ENCODE results near the gene USP12.

DNA sequence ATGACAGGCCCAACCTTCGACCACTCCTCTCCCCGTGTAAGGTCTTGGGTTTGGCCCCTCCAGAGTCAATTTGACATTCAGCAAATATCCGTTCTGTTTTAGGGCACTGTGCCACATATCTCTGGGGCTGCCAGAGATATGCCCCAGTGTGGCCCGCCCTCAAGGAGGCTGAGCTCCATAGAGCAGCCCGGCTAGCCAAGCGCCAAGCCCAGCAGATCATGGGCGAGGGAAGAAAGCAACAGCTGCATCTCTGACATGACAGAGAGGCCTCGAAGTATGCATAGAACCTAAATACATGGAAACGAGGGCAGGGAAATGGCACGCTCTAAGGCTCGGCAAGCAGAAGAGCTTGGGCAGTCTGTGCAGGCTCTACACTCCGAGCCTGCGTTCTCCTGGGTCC is 124.5 kb downstream of the USP12 start:
- TF ChIP-seq, protein P1, sequence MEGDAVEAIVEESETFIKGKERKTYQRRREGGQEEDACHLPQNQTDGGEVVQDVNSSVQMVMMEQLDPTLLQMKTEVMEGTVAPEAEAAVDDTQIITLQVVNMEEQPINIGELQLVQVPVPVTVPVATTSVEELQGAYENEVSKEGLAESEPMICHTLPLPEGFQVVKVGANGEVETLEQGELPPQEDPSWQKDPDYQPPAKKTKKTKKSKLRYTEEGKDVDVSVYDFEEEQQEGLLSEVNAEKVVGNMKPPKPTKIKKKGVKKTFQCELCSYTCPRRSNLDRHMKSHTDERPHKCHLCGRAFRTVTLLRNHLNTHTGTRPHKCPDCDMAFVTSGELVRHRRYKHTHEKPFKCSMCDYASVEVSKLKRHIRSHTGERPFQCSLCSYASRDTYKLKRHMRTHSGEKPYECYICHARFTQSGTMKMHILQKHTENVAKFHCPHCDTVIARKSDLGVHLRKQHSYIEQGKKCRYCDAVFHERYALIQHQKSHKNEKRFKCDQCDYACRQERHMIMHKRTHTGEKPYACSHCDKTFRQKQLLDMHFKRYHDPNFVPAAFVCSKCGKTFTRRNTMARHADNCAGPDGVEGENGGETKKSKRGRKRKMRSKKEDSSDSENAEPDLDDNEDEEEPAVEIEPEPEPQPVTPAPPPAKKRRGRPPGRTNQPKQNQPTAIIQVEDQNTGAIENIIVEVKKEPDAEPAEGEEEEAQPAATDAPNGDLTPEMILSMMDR (IDR thresholded peaks at IDR 0.05) = no peak
- no peak for TF ChIP-seq POLR2A (IDR thresholded peaks at IDR 0.05)
